ENCODE results near the gene LILRA2. TPM values are rescaled to one million over a fixed set of nuclear protein-coding genes. Genes with fewer than 3 reads are reported as not detected.
"Not testable (repeated sequence)": the region's sequence is repeated elsewhere in the genome, so short reads cannot be mapped to it uniquely, and the experiment has no call there.

Gene LILRA2
- total and polyA plus RNA-seq, 2 experiments from 2014 or later = not detected

- no peak overlapping the region for H3K27ac ChIP-seq
- no peaks in the 10 kb centered on the region for H4K20me1 ChIP-seq (ENCODE audit: insufficient read depth)
- H3K79me2 ChIP-seq (ENCODE audit: insufficient read depth) = no peaks in the 10 kb centered on the region
- no peaks in the 10 kb centered on the region for H3K27me3 ChIP-seq (replicated peaks; ENCODE audit: insufficient read depth)
- H3K4me2 ChIP-seq (ENCODE audit: unreplicated experiment) = no peak overlapping the region
- H3K9me3 ChIP-seq (ENCODE audit: low read depth) = no peaks in the 10 kb centered on the region
- H3K4me1 ChIP-seq (ENCODE audit: insufficient read depth) = no peaks in the 10 kb centered on the region
- no peak overlapping the region for H2AFZ ChIP-seq
- no peak for DNase-seq
- no peaks in the 10 kb centered on the region for H3K9me2 ChIP-seq (ENCODE audit: insufficient read depth)
- H3K4me3 ChIP-seq = no peak overlapping the region
- H3F3A ChIP-seq (ENCODE audit: insufficient read depth) = no peaks in the 10 kb centered on the region
- in situ Hi-C loops (cut with MboI) = no loop called here
- no peak overlapping the region for H3K9ac ChIP-seq
- TF ChIP-seq EZH2 (IDR thresholded peaks at IDR 0.05; ENCODE audit: insufficient read depth, poor library complexity, severe bottlenecking) (no peak), EZH2phosphoT487 (IDR thresholded peaks at IDR 0.05; ENCODE audit: insufficient read depth, low read depth) (no peak)
- WGBS, 2 experiments (ENCODE audit: low coverage in 1 of 2, low lambda C conversion rate in 2 of 2, missing lambda C conversion rate in 2 of 2) = 16% methylated on average over 5 of the region's 5 CpGs
- H3K36me3 ChIP-seq (ENCODE audit: low read depth) = no peaks in the 10 kb centered on the region
These were observed 12.8 kb downstream of the LILRA2 start for GRCh38 chr19:54586397-54586796.

- Histone ChIP-seq H3F3A (ENCODE audit: insufficient read depth) (no peaks in the 10 kb centered on the region), H3K9me3 (ENCODE audit: low read depth) (no peaks in the 10 kb centered on the region), H3K27ac (no peak overlapping the region), H4K20me1 (ENCODE audit: insufficient read depth) (no peaks in the 10 kb centered on the region), H3K9me2 (ENCODE audit: insufficient read depth) (no peaks in the 10 kb centered on the region), H3K4me2 (ENCODE audit: unreplicated experiment) (no peak overlapping the region), H3K4me1 (ENCODE audit: insufficient read depth) (no peaks in the 10 kb centered on the region), H3K36me3 (ENCODE audit: low read depth) (no peaks in the 10 kb centered on the region), H3K27me3 (replicated peaks; ENCODE audit: insufficient read depth) (no peaks in the 10 kb centered on the region), H3K4me3 (no peak overlapping the region), H2AFZ (no peak overlapping the region), H3K9ac (no peak overlapping the region), H3K79me2 (ENCODE audit: insufficient read depth) (no peaks in the 10 kb centered on the region)
- TF ChIP-seq EZH2 (IDR thresholded peaks at IDR 0.05; ENCODE audit: insufficient read depth, poor library complexity, severe bottlenecking) (no peak), EZH2phosphoT487 (IDR thresholded peaks at IDR 0.05; ENCODE audit: insufficient read depth, low read depth) (no peak)
- no peak for DNase-seq
- 18% methylated on average over 7 of the region's 7 CpGs for WGBS, 2 experiments (ENCODE audit: low coverage in 1 of 2, low lambda C conversion rate in 2 of 2, missing lambda C conversion rate in 2 of 2)
- in situ Hi-C loops (cut with MboI) = no loop called here
These were observed 13.4 kb downstream of the LILRA2 start for GRCh38 chr19:54587026-54587425.

GRCh38 chr19:54593445-54593844, 19.9 kb downstream of the LILRA2 start, which contains the start of gene LILRA1:
Gene LILRA1, plus strand, starts transcription at chr19:54593632. Its CDS starts 613 bp downstream, at chr19:54594245.
- H3F3A ChIP-seq (ENCODE audit: insufficient read depth) = not testable (repeated sequence)

GRCh38 chr19:54593931-54594626, 20.5 kb downstream of the LILRA2 start:
- H4K20me1 ChIP-seq (ENCODE audit: insufficient read depth); H3F3A ChIP-seq (ENCODE audit: insufficient read depth); H3K4me1 ChIP-seq (ENCODE audit: insufficient read depth); H3K27ac ChIP-seq; DNase-seq; in situ Hi-C loops (cut with MboI); H3K27me3 ChIP-seq (replicated peaks; ENCODE audit: insufficient read depth); H2AFZ ChIP-seq; H3K79me2 ChIP-seq (ENCODE audit: insufficient read depth); H3K9me3 ChIP-seq (ENCODE audit: low read depth); H3K4me2 ChIP-seq (ENCODE audit: unreplicated experiment); H3K36me3 ChIP-seq (ENCODE audit: low read depth); H3K9ac ChIP-seq; H3K4me3 ChIP-seq; H3K9me2 ChIP-seq (ENCODE audit: insufficient read depth): not testable (repeated sequence)
- 19 to 21% methylated on average over 5 to 7 of the region's 9 CpGs for WGBS, 2 experiments (ENCODE audit: low coverage in 1 of 2, low lambda C conversion rate in 2 of 2, missing lambda C conversion rate in 2 of 2)

More at GRCh38 chr19:54593445-54593844, 19.9 kb downstream of the LILRA2 start, which contains the start of gene LILRA1:
- DNase-seq; H3K9me2 ChIP-seq (ENCODE audit: insufficient read depth); H3K27ac ChIP-seq; H3K9ac ChIP-seq; H3K4me3 ChIP-seq; H3K36me3 ChIP-seq (ENCODE audit: low read depth); H4K20me1 ChIP-seq (ENCODE audit: insufficient read depth); H3K79me2 ChIP-seq (ENCODE audit: insufficient read depth); H3K4me1 ChIP-seq (ENCODE audit: insufficient read depth); H3K27me3 ChIP-seq (replicated peaks; ENCODE audit: insufficient read depth); H3K4me2 ChIP-seq (ENCODE audit: unreplicated experiment); H2AFZ ChIP-seq; in situ Hi-C loops (cut with MboI); H3K9me3 ChIP-seq (ENCODE audit: low read depth): not testable (repeated sequence)
- 20 to 27% methylated on average over 6 of the region's 6 CpGs for WGBS, 2 experiments (ENCODE audit: low coverage in 1 of 2, low lambda C conversion rate in 2 of 2, missing lambda C conversion rate in 2 of 2)

- Histone ChIP-seq H3K4me3 (no peak overlapping the region), H3K9me2 (ENCODE audit: insufficient read depth) (no peaks in the 10 kb centered on the region), H3K9me3 (ENCODE audit: low read depth) (no peaks in the 10 kb centered on the region), H3F3A (ENCODE audit: insufficient read depth) (no peaks in the 10 kb centered on the region), H3K36me3 (ENCODE audit: low read depth) (no peaks in the 10 kb centered on the region), H3K79me2 (ENCODE audit: insufficient read depth) (no peaks in the 10 kb centered on the region), H3K9ac (no peak overlapping the region), H3K4me1 (ENCODE audit: insufficient read depth) (no peaks in the 10 kb centered on the region), H3K27me3 (replicated peaks; ENCODE audit: insufficient read depth) (no peaks in the 10 kb centered on the region), H4K20me1 (ENCODE audit: insufficient read depth) (no peaks in the 10 kb centered on the region), H2AFZ (no peak overlapping the region), H3K4me2 (ENCODE audit: unreplicated experiment) (no peak overlapping the region), H3K27ac (no peak overlapping the region)
- no peak for DNase-seq
- TF ChIP-seq EZH2phosphoT487 (IDR thresholded peaks at IDR 0.05; ENCODE audit: insufficient read depth, low read depth) (no peak), EZH2 (IDR thresholded peaks at IDR 0.05; ENCODE audit: insufficient read depth, poor library complexity, severe bottlenecking) (no peak)
- in situ Hi-C loops (cut with MboI) = no loop called here
- 49 to 50% methylated on average over 5 of the region's 5 CpGs for WGBS, 2 experiments (ENCODE audit: low coverage in 1 of 2, low lambda C conversion rate in 2 of 2, missing lambda C conversion rate in 2 of 2)
These were observed 21.1 kb downstream of the LILRA2 start for GRCh38 chr19:54594737-54595136.

GRCh38 chr19:54595680-54596436, 22.3 kb downstream of the LILRA2 start:
- H2AFZ ChIP-seq; H3K4me1 ChIP-seq (ENCODE audit: insufficient read depth); H3K79me2 ChIP-seq (ENCODE audit: insufficient read depth); H3F3A ChIP-seq (ENCODE audit: insufficient read depth); H3K27me3 ChIP-seq (replicated peaks; ENCODE audit: insufficient read depth); in situ Hi-C loops (cut with MboI); H3K27ac ChIP-seq; H3K36me3 ChIP-seq (ENCODE audit: low read depth); H3K9ac ChIP-seq; DNase-seq; H3K4me3 ChIP-seq; H3K9me2 ChIP-seq (ENCODE audit: insufficient read depth); H4K20me1 ChIP-seq (ENCODE audit: insufficient read depth); H3K9me3 ChIP-seq (ENCODE audit: low read depth); H3K4me2 ChIP-seq (ENCODE audit: unreplicated experiment): not testable (repeated sequence)
- WGBS, 2 experiments (ENCODE audit: low coverage in 1 of 2, low lambda C conversion rate in 2 of 2, missing lambda C conversion rate in 2 of 2) = 44 to 52% methylated on average over 24 to 26 of the region's 26 CpGs

All from GM23248 (cell line).